Mesothelial cell of epicardium (in vitro differentiated cells): Measurements from ENCODE around the gene GSG1L. TPM values are rescaled to one million over a fixed set of nuclear protein-coding genes. Genes with fewer than 3 reads are reported as not detected.

Experiments used
- DNase-seq, 2 experiments: peaks; one replicate each; pipeline ENCODE4 v3.0.0; 2021; ENCODE audit warnings: low spot score in 2 of 2; ENCODE audit not compliant: unreplicated experiment in 2 of 2
- H3K27ac Mint-ChIP-seq: 2 replicates; pipeline ENCODE4 v1.8.0; 2021; ENCODE audit warnings: mixed read lengths
- H3K27me3 Mint-ChIP-seq: 2 replicates; pipeline ENCODE4 v1.8.0; 2021; ENCODE audit warnings: low read depth, mixed read lengths
- H3K36me3 Mint-ChIP-seq: 2 replicates; pipeline ENCODE4 v1.8.0; 2021; ENCODE audit warnings: mixed read lengths
- H3K4me1 Mint-ChIP-seq: 2 replicates; pipeline ENCODE4 v1.8.0; 2021; ENCODE audit warnings: mixed read lengths
- H3K4me3 Mint-ChIP-seq: 2 replicates; pipeline ENCODE4 v1.8.0; 2021; ENCODE audit warnings: mild to moderate bottlenecking, moderate library complexity, mixed read lengths
- H3K9me3 Mint-ChIP-seq: 2 replicates; pipeline ENCODE4 v1.8.0; 2021; ENCODE audit warnings: mixed read lengths
- total RNA-seq: library from RNA; stranded (reverse); gene quantifications from 3 replicates; pipeline ENCODE4 v1.2.1, GENCODE V29; 2021
- TF ChIP-seq, protein P1 (sequence below): fragments of 200-600 bp; sonication (generic); IDR thresholded peaks from one replicate; pipeline ENCODE4 v1.5.0; 2021; ENCODE audit warnings: antibody characterized with exemption; ENCODE audit not compliant: unreplicated experiment

The GSG1L gene
- total RNA-seq, 1 donor from 2014 or later, result 1.7 TPM

DNA sequence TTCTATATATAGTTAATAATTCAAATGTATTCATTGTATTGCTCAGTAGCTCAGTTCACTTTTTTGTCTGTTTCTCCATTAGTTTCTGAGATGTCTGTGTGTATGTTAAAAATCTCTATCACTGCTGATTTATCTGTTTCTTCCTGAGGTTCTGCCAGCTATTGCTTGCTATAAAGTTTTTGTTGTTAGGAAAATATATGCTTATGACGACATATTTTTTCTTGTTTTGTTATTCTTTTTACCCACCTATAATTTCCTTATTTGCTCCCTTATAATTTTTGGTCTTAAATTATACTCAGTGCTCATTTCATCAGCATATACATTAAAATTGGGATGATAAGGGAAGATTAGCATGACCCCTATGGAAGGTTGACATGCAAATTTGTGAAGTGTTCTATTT is 200.6 kb downstream of the GSG1L start:
- Mint-ChIP-seq H3K4me3 (no peak overlapping the region), H3K9me3 (peaks cover 28% of the 10 kb centered on the region), H3K27me3 (peaks cover 4% of the 10 kb centered on the region), H3K36me3 (no peaks in the 10 kb centered on the region), H3K4me1 (peaks cover 3% of the 10 kb centered on the region), H3K27ac (no peak overlapping the region)
- no peak for DNase-seq
- TF ChIP-seq, protein P1, sequence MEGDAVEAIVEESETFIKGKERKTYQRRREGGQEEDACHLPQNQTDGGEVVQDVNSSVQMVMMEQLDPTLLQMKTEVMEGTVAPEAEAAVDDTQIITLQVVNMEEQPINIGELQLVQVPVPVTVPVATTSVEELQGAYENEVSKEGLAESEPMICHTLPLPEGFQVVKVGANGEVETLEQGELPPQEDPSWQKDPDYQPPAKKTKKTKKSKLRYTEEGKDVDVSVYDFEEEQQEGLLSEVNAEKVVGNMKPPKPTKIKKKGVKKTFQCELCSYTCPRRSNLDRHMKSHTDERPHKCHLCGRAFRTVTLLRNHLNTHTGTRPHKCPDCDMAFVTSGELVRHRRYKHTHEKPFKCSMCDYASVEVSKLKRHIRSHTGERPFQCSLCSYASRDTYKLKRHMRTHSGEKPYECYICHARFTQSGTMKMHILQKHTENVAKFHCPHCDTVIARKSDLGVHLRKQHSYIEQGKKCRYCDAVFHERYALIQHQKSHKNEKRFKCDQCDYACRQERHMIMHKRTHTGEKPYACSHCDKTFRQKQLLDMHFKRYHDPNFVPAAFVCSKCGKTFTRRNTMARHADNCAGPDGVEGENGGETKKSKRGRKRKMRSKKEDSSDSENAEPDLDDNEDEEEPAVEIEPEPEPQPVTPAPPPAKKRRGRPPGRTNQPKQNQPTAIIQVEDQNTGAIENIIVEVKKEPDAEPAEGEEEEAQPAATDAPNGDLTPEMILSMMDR, result no peak

GRCh38 chr16:27860091-27860490 is 203.4 kb downstream of the GSG1L start:
- no peak for DNase-seq
- no peak overlapping the region for H3K27ac Mint-ChIP-seq
- no peak overlapping the region for H3K4me3 Mint-ChIP-seq
- peaks cover 21% of the 10 kb centered on the region for H3K9me3 Mint-ChIP-seq
- TF ChIP-seq, protein P1, result no peak
- peaks cover 11% of the 10 kb centered on the region for H3K27me3 Mint-ChIP-seq
- H3K36me3 Mint-ChIP-seq, result no peaks in the 10 kb centered on the region
- H3K4me1 Mint-ChIP-seq, result no peaks in the 10 kb centered on the region

GRCh38 chr16:27859020-27859419 is 204.5 kb downstream of the GSG1L start:
- Mint-ChIP-seq H3K36me3 (no peaks in the 10 kb centered on the region), H3K4me3 (no peak overlapping the region), H3K9me3 (peaks cover 15% of the 10 kb centered on the region), H3K4me1 (no peaks in the 10 kb centered on the region), H3K27ac (no peak overlapping the region), H3K27me3 (peaks cover 11% of the 10 kb centered on the region)
- TF ChIP-seq, protein P1, result no peak
- no peak for DNase-seq

DNA sequence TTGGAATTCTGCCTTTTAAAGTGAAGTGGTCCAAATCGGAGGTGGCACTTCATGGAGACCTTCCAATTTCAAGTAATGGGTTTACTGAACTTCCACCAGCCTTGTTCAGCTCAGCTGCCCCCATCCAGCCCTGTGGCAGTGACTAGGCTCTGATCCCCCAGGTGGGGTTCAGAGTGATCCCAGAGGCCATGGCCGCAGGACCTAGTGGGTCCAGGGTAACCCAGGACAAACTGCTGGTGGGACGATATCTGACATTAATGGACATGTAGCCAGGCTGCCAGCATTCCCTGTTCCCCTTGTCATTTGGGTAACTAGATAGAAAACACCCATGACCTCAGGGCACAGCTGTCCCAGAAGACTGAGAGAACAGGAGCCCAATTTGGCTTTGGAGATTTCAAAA is 209.9 kb downstream of the GSG1L start:
- H3K27me3 Mint-ChIP-seq, result peaks cover 46% of the 10 kb centered on the region
- no peak overlapping the region for H3K27ac Mint-ChIP-seq
- TF ChIP-seq, protein P1, result no peak
- H3K9me3 Mint-ChIP-seq, result no peaks in the 10 kb centered on the region
- no peak overlapping the region for H3K4me3 Mint-ChIP-seq
- peaks cover 8% of the 10 kb centered on the region for H3K4me1 Mint-ChIP-seq
- DNase-seq, result no peak
- no peaks in the 10 kb centered on the region for H3K36me3 Mint-ChIP-seq

GRCh38 chr16:27853101-27853500 is 210.4 kb downstream of the GSG1L start:
- Mint-ChIP-seq H3K4me1 (peaks cover 8% of the 10 kb centered on the region), H3K27ac (no peak overlapping the region), H3K9me3 (no peaks in the 10 kb centered on the region), H3K36me3 (no peaks in the 10 kb centered on the region), H3K27me3 (peaks cover 44% of the 10 kb centered on the region), H3K4me3 (no peak overlapping the region)
- no peak for DNase-seq
- TF ChIP-seq, protein P1, result no peak

GRCh38 chr16:27852681-27853080 is 210.8 kb downstream of the GSG1L start:
- DNase-seq, result no peak
- H3K36me3 Mint-ChIP-seq, result no peaks in the 10 kb centered on the region
- H3K4me1 Mint-ChIP-seq, result peaks cover 8% of the 10 kb centered on the region
- no peaks in the 10 kb centered on the region for H3K9me3 Mint-ChIP-seq
- H3K27ac Mint-ChIP-seq, result no peak overlapping the region
- TF ChIP-seq, protein P1, result no peak
- peaks cover 41% of the 10 kb centered on the region for H3K27me3 Mint-ChIP-seq
- no peak overlapping the region for H3K4me3 Mint-ChIP-seq
